ENCODE measurements around the gene SLC26A8. TPM values are rescaled to one million over a fixed set of nuclear protein-coding genes. Genes with fewer than 3 reads are reported as not detected.

Gene SLC26A8
- total RNA-seq, 1 experiment from 2014 or later: 0.09 TPM

DNA sequence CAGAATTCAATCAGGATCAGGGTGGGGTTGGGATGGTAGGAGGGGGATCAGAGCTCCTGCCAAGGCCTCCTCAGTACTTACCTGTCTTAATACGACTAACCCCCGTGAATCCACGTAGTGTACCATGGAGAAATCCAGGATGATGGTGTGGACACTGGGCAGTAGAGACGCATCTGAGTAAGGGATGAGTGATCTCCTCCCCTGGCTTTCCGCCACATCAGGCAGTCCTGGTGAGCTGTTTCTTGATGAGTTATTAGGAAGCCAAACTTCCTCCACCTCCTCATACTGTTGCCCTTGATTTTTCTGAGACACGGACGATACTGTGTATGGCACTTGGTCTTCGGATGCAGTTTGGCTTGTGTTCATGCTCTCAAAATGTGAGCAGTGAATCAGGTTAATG is 69.4 kb downstream of the SLC26A8 start:
- H3K36me3 Mint-ChIP-seq (ENCODE audit: insufficient read depth in 1 of 3, low read depth in 3 of 3): no peaks in the 10 kb centered on the region
- Histone ChIP-seq H4K91ac (ENCODE audit: insufficient read length, low read depth, low read length) (no peak overlapping the region), H3K4me2 (ENCODE audit: insufficient read depth, insufficient read length, low read length) (no peak overlapping the region), H3K23me2 (ENCODE audit: insufficient read length, low read depth, low read length, poor library complexity, severe bottlenecking) (no peaks in the 10 kb centered on the region), H4K5ac (ENCODE audit: insufficient read length, low read depth, low read length) (no peak overlapping the region), H2BK120ac (ENCODE audit: low read depth, low read length, poor library complexity, severe bottlenecking) (no peak overlapping the region), H3K27me3 (ENCODE audit: insufficient read depth, low read length) (no peaks in the 10 kb centered on the region), H3K79me2 (ENCODE audit: insufficient read depth, low read length) (no peaks in the 10 kb centered on the region; the same call in 1 of the 2 replicates), H3K9ac (ENCODE audit: extremely low read depth, insufficient read length, low read length) (no peak overlapping the region), H4K8ac (replicated peaks; ENCODE audit: insufficient read length, low read depth, low read length) (no peak overlapping the region), H3T11ph (ENCODE audit: low read length) (no peak overlapping the region), H2BK5ac (ENCODE audit: insufficient read length, low read length) (no peak overlapping the region), H2BK15ac (ENCODE audit: low read depth, low read length) (no peak overlapping the region), H2AK5ac (ENCODE audit: insufficient read length, low read length) (no peak overlapping the region), H3K18ac (ENCODE audit: insufficient read length, low read depth, low read length) (no peak overlapping the region), H3K14ac (ENCODE audit: insufficient read depth, low read length) (no peak overlapping the region), H2BK12ac (ENCODE audit: insufficient read length, low read depth, low read length) (no peak overlapping the region), H3K4me1 (ENCODE audit: insufficient read depth, low read length) (no peaks in the 10 kb centered on the region), H4K20me1 (ENCODE audit: control insufficient read depth, insufficient read depth, insufficient read length) (no peaks in the 10 kb centered on the region), H3K79me1 (ENCODE audit: insufficient read depth, low read depth, low read length, poor library complexity, severe bottlenecking) (no peaks in the 10 kb centered on the region), H3K9me3 (ENCODE audit: control insufficient read depth, low read depth, low read length) (no peaks in the 10 kb centered on the region), H3K4ac (ENCODE audit: low read depth, low read length) (no peak overlapping the region), H3K56ac (ENCODE audit: insufficient read length, low read depth, low read length) (no peak overlapping the region), H2BK20ac (ENCODE audit: low read depth, low read length, poor library complexity, severe bottlenecking) (no peak overlapping the region), H2AFZ (ENCODE audit: low read length) (no peak overlapping the region), H3K27ac (ENCODE audit: insufficient read length, low read depth, low read length) (no peak overlapping the region), H3K23ac (ENCODE audit: insufficient read length, low read depth, low read length) (no peak overlapping the region)
- H3K9me3 Mint-ChIP-seq: no peaks in the 10 kb centered on the region
- H3K27me3 Mint-ChIP-seq (ENCODE audit: low read depth): peaks cover 2% of the 10 kb centered on the region; the same call in 1 of the 2 replicates
- no peak overlapping the region for H3K4me3 Mint-ChIP-seq
- TF ChIP-seq, protein P1, sequence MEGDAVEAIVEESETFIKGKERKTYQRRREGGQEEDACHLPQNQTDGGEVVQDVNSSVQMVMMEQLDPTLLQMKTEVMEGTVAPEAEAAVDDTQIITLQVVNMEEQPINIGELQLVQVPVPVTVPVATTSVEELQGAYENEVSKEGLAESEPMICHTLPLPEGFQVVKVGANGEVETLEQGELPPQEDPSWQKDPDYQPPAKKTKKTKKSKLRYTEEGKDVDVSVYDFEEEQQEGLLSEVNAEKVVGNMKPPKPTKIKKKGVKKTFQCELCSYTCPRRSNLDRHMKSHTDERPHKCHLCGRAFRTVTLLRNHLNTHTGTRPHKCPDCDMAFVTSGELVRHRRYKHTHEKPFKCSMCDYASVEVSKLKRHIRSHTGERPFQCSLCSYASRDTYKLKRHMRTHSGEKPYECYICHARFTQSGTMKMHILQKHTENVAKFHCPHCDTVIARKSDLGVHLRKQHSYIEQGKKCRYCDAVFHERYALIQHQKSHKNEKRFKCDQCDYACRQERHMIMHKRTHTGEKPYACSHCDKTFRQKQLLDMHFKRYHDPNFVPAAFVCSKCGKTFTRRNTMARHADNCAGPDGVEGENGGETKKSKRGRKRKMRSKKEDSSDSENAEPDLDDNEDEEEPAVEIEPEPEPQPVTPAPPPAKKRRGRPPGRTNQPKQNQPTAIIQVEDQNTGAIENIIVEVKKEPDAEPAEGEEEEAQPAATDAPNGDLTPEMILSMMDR (conservative IDR thresholded peaks at IDR 0.05): no peak
- peaks cover 9 to 11% of the 10 kb centered on the region in 2 experiments for H3K4me1 Mint-ChIP-seq
- no CpG with 5 or more reads among the region's 8 CpGs for WGBS (ENCODE audit: extremely low coverage, insufficient read length, low lambda C conversion rate)
- no peak overlapping the region; a peak in 1 of 7 replicates for H3K27ac Mint-ChIP-seq
- DNase-seq: no peak
